Glomerular endothelial cell (primary cell): ENCODE results near the gene FAM171A1. TPM values are rescaled to one million over a fixed set of nuclear protein-coding genes. Genes with fewer than 3 reads are reported as not detected.
"Not testable (repeated sequence)": the region's sequence is repeated elsewhere in the genome, so short reads cannot be mapped to it uniquely, and the experiment has no call there.

Experiments used
- DNase-seq: peaks from one replicate; pipeline ENCODE4 v3.0.0-alpha.2; 2011; ENCODE audit warnings: low read depth, low spot score; ENCODE audit errors: extremely low read depth
- total RNA-seq: library from RNA; depleted of rRNA; stranded (reverse); fragments of >200 nt; gene quantifications from 2 replicates; pipeline ENCODE4 v1.2.3, GENCODE V29; 2015

FAM171A1 gene
- total RNA-seq, 1 donor from 2014 or later = 98.1 TPM

DNA sequence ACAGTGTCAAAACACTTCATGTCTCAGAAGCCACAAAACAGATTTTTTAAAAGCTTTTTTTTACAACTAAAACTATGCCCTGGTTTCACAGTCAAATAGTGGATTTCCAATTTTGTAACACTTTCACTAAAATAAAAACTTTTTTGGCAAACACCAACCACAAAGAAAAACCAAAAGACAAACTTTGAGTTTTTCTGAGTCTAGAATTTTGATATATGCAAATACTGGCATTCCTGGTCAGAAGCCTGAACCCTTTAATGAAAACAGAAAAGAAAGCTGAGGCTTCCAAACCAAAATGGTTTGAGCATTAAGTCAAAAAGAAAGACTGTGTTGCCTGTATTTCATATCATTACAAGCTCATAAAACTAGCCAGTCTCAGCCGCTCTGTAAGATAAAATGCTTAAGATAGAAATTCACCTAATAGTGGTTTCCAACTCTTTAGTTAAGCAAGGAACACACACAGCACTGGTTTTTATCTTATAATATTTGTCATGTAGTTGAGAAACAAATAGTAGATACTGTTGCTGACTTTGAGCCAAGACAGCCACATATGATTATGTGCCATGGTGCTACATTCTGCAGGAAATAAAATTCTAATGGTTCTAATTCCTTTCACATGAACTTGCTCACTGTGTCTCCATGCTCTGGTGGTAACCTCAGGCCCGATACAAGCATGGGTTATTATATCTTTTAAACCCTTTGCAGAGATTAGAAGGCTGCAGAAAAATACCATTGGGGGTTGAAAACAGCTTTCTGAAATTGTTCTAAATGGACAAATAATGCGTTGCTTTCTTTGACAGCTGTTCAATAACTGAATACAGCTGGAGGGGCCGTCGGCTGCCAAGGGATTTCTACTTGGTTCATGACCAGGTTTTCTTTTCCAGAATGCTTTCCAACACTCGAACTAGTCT, 49.4 kb downstream of the FAM171A1 start:
- no peak for DNase-seq

DNA sequence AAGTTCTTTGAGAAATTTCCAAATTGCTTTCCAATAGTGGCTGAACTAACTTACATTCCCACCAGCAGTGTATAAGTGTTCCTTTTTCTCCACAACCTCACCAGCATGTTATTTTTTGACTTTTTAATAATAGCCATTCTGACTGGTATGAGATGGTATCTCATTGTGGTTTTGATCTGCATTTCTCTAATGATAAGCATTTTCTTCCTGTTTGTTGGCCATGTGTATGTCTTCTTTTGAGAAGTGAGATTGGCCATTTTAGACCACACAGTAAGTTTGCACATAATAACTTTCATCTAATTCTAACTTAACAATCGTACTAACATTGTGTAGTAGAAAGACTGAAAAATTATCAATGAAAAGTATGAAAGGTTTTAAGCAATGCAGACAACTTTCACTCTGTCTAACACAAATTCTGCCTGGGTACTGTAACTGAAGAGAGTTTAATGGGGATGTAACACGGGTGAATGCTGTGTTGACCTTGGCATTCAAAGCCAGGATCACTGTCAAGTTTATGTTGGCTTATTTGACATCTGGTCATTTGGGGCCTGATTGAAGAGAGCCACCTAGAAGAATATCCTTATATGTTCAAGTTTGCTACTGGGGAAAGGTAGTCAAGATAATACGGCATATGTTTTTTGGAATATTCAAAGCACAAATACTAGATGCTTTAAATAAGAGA, 50.4 kb downstream of the FAM171A1 start:
- no peak for DNase-seq

DNA sequence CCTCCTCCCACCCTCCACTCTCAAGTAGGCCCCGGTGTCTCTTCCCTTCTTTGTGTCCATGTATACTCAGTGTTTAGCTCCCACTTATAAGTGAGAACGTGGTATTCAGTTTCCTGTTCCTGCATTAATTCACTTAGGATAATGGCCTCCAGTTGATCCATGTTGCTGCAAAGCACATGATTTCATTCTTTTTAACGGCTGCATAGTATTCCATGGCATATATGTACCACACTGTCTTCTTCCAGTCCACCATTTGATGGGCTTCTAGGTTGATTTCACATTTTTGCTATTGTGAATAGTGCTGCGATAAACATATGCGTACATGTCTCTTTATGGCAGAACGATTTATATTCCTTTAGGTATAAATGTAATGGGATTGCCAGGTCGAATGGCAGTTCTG, 51.0 kb downstream of the FAM171A1 start:
- no peak for DNase-seq

DNA sequence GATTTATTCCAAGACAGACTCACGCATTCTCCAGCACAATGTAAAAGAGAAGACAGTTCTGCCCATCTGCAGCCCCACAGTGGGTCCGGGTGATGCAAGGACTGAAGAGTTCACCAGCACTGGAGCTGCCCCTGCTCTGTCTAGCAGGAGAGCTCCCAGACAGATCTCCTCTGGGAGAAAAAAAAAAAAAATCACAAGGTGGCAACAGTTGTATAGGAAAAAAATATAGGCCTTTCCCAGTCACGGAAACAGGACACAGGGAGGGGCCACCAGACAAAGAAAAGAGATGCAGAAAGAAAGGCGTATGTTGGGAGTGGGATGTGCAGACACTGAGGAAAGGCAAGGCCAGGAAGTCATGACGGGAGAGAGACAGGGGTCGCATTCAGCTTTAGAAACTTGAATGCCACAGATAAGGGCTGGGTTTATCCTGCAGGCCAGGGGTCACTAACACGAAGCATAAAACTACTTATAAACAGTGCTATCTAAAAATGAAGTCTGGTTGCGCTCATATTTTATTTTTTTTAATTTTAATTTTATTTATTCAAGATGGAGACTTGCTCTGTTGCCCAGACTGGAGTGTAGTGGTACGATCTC, 54.1 kb downstream of the FAM171A1 start:
- no peak for DNase-seq

DNA sequence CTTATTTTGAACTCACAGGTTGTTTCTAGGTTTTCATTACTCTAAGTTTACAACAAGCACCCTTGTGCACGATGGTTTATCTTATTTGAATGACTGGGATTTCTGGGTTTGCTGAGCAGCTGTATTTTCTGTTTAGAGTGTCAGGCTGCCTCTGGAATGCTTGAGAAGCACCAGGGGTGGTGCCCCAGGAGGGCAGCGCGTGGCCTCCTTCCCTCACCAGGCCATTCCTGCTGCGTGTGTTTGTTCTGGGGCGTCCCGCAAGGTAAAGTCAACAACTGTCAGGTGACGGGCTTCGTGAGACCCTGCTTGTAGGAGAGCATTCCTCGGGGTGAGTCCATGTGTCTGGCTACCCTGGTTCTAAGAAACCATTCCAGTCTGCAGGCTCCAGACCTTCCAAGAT, 54.9 kb downstream of the FAM171A1 start:
- no peak for DNase-seq

DNA sequence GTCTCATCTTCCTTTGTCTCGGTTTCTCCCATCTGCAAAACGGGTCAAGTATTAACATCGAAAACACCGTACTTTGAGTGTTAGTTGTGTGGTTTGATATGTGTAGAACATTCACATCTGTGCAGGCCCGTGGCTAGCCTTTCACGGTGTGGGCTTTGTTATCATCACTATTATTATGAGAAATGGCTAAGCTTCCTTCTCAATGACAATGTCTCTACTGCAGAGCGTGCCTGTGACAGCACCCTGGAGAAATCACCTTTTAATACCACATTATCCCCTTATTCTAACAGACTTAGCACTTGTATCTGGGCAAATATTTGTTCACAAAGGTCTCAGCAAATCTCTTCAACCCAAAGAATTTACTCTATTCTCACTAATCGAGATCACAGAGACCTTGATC, 55.8 kb downstream of the FAM171A1 start:
- DNase-seq = no peak

DNA sequence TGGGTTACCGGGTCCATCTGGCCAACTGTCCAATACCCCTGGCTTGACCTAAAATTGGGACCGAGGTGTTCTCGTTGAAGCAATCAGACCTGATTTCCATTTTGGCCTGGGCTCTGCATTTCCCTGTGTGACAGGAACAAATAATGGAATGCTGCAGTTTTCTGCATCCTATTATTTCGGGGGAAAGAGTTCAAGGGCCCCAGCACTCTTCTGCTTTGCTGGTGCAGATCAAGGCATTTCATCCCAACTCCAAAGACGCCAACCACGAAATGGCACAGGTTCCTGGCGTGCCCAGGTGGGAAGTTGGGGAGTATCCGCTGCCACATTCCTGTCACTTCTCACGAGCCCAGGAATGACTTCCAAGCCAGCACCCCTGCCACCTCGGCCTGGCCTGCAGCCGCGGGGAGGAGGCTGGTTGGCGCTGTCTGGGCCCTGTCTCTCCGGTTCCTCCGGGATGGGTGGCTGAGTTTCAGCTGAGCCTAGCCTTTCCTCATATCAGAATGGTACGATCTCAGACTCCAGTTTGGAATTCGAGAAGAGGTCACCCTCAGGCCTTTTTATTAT, 56.5 kb downstream of the FAM171A1 start:
- no peak for DNase-seq

DNA sequence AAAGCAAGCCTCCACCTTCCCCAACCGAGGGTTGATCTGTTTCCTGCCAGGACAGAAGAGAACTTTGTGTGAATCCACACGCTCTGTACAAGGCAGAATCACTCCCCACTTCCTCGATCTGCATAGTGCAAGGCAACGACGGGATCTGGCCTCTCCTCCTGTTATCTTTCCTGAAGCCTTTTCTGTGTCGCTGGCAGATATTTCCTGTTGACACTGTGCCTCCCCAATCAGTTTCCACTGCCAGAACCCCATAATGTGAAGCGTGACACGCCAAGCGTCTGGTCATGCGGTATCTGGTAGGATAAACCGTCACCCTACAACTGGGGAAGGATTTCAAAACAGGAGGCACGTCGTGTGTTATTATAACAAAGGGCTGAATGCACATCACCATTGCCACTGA, 57.2 kb downstream of the FAM171A1 start:
- peak; percentile 12 for DNase-seq

DNA sequence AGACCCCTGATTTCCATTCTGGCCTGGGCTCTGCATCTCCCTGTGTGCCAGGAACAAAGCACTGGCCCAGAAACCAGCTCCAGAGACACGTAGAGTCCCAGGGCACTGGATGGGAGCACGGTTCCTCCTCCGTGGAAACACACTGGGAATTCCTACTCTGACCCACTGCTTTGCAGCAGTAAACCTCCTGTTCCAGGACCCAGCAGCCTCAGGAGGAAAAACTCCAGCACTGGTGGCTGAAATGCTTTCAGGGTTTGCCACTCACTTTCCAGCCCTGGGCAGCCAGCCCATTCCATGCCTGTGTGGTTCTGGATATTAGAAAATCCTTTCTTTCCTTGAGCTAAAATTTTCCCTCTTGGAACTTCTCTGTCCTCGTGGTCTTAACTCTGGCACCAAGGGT, 58.0 kb downstream of the FAM171A1 start:
- no peak for DNase-seq

DNA sequence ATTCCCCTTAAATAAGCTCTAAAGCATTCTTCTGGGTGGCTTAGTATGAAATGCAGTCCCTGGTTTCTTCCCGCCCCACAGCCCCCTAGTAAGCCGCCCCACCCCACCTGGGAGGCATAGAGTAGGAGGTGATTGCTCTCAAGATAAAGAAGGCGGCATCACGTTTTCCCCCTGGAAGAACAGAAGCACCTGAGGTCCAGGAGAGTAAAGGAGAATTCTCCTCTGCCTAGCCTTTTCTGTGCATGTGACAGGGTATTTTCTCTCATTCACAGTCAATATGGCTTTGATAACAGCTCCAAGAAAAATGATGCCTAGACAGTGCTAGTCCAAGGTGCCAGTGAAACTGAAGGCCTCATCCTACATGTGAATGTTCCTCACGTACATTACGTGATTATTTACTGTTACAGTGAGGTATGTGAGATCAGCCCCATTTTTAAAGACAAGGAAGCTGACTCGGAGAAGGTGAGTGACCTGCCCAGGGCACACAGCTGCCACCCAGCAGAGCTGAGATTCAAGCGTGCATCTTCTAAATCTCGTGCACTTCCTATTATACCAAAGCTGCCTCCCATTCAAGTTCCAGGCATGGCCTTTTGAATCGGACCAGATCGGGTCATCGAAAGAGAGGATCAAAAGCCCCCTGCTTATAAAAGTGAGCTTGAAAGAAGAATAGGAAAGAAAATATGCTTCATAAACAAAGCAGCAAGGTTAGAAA, 59.4 kb downstream of the FAM171A1 start:
- no peak for DNase-seq

DNA sequence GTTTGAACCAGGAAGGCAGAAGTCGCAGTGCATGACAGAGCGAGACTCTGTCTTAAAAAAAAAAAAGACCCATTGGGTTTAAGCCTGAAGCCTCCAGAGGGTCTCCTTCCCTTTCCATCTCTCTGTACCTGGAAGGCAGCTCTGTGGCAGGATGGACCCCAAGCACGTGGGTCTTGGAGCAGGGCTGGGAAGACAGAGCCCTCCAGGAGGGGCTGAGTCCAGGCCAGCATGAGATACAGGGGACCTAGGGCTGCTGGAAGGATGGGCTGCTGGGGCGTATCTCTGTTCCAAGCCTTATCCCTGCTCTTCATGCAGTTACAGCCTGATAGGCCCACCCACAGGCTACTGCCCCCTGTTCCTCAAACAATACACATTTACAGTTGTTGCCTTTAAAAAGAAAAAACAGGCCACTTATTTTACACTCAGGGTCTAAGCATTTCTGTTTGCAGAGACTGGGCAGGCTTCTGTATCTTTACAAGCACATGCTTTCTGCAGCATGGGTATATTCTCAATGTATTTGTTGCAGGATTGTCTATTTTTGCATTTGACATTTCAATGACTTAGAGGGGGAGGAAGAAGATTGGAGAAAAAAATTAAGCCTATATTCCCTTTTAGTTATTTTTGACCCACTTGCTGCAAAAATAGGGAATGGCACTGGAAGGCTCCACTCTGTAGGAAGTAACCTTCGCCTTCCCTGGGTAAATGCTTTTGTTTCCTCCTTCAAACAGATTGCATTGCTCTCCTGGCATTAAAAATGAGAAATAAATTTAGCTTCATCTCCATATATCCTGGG, 60.1 kb downstream of the FAM171A1 start:
- DNase-seq = no peak

DNA sequence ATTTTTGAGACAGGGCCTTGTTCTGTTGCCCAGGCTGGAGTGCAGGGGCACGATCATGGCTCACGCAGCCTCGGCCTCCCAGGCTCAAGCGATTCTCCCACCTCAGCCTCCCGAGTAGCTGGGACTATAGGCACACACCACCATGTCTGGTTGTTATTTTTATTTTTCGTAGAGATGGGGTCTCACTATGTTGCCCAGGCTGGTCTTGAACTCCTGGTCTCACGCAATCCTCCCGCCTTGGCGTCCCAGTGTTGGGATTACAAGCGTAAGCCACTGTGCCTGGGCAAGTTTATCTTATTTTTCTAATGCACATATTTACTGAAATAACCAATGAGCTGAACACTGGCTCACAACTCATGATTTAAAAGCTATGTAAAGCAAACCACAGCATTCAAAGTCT, 61.9 kb downstream of the FAM171A1 start:
- DNase-seq = no peak

DNA sequence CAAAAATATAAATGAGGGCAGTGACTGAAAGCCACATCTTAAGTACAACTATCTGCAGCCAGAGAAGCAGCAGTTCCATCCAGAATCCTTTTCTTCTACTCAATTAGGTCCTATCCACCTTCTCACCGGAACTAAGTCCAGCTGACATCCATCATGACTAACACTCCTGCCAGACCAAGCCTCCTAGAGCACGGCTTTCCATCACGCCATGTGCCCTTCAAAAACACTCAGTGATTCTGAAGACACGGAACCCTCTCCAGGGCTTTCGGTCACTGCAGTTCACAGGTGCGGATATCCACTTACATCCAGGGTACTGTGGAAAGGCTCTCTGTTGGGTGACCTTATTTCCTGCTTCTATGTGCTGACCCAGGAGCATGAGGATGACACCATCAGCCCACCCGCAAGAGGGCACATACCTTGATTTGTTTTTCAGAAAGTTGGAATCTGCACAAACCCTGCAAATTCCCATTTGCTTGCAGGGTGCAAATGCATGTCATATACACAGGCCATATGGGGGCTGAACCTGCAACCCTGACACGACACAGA, 64.3 kb downstream of the FAM171A1 start:
- no peak for DNase-seq

DNA sequence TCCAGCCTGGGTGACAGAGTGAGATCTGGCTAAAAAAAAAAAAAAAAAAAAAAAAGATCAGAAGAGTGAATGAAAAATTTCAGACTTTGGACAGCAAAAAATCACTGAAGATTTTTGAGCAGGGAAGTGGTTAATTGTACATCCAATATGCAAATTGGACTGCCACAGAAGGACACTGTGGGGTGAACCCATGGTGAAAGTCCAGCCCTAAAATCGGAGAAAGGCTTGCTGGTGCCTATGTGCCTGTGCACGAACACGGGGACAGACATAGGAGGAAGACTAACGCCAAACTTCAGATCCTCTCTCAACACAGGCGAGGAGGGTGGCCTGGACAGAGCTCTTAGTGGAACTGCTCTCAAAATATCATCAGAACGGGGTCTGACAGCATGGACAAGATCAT, 65.5 kb downstream of the FAM171A1 start:
- no peak for DNase-seq

DNA sequence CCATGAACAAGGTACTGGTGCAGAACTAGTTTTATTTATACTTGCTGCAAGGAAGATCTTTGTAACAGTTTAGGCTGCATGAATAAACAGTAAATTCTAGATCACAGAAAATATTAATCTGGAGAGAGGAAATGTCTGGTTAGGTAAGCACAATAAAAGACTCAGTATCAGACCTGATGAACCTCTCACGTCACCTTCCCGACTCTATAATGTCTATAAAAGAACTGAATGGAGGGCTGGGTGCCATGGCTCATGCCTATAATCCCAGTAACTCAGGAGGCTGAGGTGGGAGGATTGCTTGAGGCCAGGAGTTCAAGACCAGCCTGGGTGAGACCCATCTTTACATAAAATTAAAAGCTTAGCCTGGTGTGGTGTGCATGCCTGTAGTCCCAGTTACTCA, 65.9 kb downstream of the FAM171A1 start:
- no peak for DNase-seq

DNA sequence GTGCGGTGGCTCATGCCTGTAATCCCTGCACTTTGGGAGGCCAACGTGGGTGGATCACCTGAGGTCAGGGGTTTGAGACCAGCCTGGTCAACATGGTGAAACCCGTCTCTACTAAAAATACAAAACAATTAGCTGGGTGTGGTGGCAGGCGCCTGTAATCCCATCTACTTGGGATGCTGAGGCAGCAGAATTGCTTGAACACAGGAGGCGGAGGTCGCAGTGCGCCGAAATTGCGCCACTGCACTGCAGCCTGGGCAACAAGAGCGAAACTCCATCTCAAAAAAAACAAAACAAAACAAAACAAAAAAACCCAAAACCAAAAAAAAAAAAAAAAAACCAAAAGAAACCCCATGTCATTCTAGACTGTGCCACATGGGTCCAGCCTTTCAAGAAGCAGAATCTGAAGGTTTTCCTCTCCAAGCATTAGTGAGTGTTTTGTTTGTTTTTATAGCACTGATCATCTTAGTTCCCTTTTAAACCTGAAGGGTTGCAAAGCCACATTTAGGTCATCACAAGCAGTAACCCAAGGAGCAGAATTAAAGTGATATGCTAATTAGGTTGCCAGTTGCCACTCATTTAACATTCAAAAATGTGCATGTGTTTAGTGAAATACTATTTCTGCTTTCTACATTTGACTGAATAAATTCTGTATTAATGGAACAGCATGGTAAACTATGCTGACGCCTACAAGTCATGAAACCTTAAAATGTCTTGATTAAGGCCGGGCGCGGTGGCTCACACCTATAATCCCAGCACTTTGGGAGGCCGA, 68.7 kb downstream of the FAM171A1 start:
- DNase-seq = not testable (repeated sequence)

DNA sequence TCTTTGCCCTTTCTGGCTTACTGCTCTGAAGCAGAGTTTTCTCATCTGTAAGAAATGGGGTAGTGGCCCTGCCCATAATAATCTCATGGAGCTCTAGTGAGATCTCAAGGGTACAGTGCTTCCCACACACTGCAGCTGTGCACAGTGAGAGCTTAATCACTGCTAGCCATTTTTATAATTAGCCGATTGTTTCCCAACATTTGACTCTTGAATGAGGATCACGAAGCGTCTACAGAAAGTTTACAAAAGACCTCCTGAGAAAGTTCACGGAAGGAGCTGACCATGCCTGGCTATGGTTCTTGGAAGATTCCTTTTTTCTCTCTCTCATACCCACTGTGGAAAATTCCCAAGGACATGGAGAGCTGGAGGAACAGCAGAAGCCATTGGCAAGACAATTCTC, 70.4 kb downstream of the FAM171A1 start:
- no peak for DNase-seq

DNA sequence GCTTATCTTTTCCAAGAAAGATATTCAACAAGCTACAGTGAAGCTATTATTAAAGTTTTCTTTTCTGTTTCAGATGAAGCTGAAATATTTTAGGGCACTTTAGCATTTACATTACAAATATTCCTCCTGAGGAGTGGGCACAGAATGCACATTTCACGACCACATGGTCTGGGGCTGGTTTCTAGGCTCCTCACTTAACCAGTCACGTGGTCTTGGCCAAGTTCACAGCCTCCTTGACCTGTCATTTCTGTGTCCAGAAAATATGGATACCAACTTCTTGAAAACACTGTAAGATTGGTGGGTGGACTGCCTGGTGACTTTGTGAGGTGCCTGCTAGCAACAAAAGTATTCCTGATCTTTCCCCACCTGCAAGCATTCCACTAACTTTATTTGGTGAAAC, 70.9 kb downstream of the FAM171A1 start:
- no peak for DNase-seq

DNA sequence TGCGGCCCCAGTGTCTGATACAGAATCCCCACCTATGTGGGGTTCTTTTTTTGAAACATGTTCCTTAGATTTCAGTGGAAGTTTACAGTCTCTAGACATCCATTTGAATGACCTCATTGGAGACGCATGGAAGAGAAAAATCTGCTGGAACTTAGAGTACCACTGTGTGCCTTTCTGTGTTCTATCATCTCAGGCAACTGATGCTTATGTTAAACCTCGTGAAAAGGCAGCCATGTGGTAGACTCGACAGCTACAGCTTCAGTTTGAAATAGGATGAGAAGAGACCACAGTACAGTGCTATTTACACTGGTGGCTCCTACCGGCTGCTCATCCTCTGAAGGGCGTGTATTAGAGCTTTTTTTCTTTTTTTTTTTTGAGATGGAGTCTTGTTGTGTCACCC, 74.4 kb downstream of the FAM171A1 start:
- DNase-seq = no peak
